Left kidney (tissue), 2 donors: Measurements from ENCODE around the gene DEPDC5. TPM values are rescaled to one million over a fixed set of nuclear protein-coding genes. Genes with fewer than 3 reads are reported as not detected.

Source experiments
- DNase-seq: peaks from one replicate; pipeline ENCODE4 v3.0.0-alpha.2; 2013
- polyA plus RNA-seq: library from polyadenylated mRNA; unstranded; fragments of 120-200 nt; gene quantifications from one replicate; pipeline ENCODE4 v1.2.1, GENCODE V29; 2013; ENCODE audit not compliant: insufficient read length

Gene DEPDC5
- polyA plus RNA-seq, 1 donor: 22.1 TPM

DNA sequence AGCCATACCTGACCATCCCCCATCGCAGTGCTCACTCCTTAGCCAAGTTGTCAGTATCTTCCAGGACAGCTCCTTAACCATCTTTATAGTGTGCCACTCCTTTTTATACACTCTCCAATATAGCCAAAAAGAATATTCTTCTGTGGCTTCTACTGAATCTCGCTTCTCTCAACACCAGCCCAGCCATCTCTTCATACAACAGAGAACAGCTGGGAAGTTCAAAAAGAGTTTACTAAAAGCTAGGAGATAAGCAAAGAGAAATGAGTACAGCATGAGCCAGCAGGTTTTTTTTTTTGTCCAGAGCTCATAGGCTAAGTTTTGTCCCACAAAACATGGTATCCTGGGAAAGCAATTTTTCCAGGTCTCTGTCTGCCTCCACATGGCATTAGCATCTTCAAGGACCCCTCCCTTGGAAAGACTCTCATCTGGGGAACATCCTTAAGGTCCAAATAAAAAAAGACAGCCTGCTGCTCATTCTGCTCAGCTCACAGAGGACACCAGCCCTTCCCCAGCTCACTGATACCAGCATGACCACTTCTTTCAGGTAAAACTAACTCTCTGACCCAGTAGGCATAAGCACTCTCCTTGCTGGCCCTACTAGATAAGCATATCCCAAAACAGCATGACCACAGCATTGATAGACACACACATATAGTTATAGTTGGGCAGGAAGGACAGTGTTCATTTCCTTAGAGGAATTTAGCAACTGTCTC is 141.7 kb downstream of the DEPDC5 start:
- no peak for DNase-seq

- no peak for DNase-seq
These were observed 142.7 kb downstream of the DEPDC5 start for GRCh38 chr22:31896472-31896871.

- DNase-seq: peak; percentile 43
These were observed 144.3 kb downstream of the DEPDC5 start for GRCh38 chr22:31897842-31898805.

DNA sequence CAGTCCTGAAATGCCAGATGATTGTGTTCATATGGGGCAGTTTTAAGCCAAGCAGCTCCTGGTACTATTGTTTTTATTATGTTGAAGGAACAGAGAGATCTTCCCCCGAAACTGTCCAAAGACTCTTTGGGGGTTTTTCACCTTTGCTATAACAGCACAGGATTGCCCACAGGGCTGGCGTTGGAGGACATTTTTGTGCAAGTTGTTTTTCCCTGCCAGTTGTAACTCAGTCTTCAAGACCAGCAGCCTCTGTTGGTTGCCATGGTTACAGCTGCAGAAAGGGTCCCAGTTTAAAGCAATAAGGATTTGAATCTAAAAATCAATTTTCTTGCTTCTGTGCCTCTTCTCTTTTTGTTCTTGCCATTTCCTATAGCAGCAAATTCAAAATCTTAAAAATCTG is 145.1 kb downstream of the DEPDC5 start:
- DNase-seq: no peak

GRCh38 chr22:31899669-31900068 is 145.8 kb downstream of the DEPDC5 start:
- no peak for DNase-seq

DNA sequence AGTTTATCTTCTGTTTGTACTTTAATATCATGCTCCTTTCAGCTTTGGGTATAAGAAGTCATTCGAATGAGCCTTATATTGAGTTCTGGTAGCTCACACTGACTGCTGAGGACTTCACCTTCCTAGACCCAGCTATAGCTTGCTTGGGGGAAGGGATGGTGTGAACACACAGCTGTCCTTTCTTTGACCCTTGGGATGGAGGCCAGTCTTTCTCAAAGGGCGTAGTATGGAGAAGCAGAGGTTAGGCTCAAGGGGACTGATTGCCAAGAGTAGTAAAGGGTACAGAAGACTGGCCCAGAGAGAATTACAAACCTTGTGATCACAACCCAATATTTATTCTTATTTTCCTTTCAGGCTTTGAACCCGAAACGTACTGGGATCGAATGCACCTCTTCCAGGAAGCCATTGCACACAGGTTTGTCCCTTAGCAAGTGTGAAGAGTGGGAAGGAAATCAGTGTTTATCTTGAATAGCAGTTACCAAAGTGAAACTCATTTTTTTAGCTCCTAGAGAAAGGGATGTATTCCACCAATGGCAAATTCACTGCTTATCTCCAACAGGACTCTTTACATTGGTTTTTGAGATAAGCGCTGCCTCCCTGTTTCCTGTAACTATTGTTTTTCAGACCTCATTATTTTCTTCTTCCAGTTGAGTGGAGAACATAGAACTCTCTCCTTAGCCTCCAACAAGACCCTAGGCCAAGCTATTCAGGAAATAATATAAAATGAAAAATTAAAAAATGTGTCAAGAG is 147.7 kb downstream of the DEPDC5 start:
- no peak for DNase-seq

GRCh38 chr22:31904651-31905050 is 150.8 kb downstream of the DEPDC5 start:
- DNase-seq: no peak

GRCh38 chr22:31905356-31905755 is 151.5 kb downstream of the DEPDC5 start:
- DNase-seq: no peak

- DNase-seq: no peak
These were observed 152.3 kb downstream of the DEPDC5 start for GRCh38 chr22:31906086-31906485.

DNA sequence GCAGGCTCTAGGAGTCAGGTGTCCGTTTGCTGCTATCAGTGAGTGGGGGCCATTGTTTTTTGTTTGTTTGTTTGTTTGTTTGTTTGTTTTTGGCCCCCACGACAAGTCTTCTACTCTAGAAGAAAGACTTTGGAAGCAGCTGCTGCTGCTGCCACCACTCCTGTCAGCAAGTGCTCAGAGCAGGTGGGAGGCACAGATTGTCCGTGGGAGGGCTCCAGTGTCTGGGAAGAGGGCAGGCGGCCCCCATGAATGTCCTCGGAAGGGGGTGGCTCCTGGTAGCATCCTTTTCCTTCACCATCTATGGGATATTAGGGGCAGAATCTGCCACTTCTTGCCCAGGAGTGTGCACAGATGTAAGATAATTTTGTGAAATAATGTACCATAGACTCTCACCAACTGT is 152.8 kb downstream of the DEPDC5 start:
- DNase-seq: no peak

DNA sequence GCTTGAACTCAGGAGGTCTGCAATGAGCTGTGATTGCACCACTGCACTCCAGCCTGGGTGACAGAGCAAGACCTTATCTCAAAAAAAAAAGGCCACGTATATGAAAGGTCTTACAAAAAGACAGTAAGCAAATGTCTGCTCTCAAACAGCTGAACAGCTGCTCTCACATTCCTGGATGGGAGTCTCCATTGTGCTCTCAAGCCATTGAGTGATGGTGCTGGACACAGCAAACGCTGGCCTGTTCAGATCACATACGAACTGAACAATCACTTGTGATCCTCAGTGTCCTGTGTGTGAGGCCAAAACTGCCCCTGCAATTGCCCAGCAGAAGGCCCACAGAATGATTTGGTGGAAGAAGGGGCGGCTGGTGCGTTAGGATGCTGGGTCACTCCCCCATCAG is 156.2 kb downstream of the DEPDC5 start:
- DNase-seq: no peak

GRCh38 chr22:31911565-31912406 is 158.0 kb downstream of the DEPDC5 start:
- no peak for DNase-seq

DNA sequence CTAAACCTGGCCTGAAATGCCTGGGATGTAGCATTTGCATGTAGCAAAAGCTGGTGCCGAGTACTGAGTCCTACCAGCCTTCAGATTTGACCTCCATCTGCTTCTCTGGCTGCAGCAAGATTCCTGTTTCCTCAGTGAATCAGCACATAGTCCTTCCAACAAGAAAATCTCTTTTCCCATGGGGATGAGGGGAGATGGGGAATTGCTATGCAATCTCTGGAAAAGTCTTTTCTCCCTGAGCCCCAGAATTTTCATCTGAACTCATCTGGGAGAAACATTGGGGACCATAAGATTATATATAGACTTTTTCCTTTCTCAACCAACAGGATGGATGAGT is 158.6 kb downstream of the DEPDC5 start:
- DNase-seq: no peak

- no peak for DNase-seq
These were observed 161.8 kb downstream of the DEPDC5 start for GRCh38 chr22:31915586-31915985.

DNA sequence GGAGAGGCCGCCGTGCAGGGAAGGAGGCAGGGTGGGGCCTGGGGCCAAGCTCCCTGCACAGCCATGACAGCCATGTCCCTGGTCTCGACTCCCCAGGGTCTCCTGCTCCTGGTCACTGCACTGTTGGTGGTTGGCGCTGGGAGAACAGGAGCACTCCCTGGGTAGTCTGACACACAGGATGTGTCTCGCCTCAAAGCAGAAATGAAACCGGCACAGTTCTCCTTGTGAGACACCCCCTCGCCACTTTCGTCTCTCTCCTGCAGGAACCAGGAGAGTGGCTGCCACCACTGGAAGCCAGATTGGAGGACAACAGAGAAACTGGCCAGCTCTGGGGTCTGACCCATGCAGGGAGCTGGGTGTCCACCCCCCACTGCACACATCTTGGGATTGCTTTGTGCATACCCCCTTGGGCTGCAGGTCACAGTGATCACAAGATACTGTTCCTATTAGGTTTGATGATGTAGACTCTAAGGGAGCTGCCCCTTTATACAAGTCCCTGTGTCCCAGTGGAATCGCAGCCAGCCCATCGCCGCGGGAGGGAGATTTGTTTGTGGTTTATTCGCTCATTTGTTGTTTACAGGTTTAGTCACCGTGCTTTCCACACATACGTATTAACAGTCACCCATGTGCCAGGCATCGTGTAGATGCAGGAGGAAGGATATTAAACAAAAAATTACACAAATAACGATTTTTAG is 163.6 kb downstream of the DEPDC5 start:
- DNase-seq: no peak

DNA sequence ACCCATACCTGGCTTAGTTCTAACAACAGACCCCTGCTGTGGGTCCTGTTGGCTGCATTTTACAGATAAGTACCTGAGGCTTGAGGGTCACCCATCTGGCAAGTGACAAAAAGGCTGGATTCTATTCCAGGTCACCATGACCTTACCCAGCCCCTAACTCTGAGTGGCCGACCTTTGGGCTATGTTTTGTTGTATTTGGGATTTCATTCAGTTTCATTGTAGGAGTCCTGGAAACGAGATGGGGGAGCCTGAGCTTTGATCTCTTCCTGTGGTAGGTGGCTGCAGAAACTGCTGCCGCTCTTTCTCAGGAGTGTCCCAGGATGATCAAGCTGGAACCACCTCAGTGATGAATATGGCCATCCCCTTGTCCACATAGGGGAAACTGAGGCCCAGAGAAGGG is 165.9 kb downstream of the DEPDC5 start:
- no peak for DNase-seq

DNA sequence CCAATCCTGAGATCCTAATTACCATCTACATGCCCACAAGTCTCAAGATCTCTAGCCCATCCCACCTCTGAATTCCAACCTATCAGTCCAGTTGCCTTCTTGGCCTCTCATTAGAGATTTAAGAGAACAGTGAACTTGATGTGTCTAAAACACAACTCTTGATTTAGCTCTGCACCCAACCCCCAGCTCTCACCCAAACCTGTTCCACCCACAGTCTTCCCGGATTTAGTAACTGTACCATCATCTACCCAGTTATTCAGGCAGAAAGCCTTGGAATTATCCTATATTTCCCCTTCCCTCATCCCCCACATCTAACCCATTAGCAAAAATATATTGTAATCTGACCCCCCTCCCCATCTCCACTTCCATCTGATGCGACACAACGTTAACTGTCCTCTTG is 166.5 kb downstream of the DEPDC5 start:
- DNase-seq: no peak

DNA sequence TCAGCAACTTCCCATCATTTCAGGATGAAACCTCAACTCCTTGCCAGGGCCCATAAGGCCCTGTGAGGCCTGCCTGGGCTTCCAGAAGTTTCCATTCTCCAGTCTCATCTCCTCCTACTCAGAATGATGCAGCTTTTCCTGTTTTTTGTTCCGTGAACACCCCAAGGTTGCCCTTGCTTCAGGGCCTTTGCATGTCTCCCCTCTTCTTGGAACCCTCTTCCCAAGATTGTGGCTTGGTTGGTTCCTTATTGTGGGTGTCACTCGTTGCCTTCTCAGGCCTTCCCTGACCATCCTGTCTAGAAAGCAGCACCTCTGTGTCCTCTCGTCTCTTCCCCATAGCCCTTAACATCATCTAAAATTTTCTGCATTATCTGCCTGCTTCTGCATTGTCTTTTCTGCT is 167.3 kb downstream of the DEPDC5 start:
- DNase-seq: no peak

DNA sequence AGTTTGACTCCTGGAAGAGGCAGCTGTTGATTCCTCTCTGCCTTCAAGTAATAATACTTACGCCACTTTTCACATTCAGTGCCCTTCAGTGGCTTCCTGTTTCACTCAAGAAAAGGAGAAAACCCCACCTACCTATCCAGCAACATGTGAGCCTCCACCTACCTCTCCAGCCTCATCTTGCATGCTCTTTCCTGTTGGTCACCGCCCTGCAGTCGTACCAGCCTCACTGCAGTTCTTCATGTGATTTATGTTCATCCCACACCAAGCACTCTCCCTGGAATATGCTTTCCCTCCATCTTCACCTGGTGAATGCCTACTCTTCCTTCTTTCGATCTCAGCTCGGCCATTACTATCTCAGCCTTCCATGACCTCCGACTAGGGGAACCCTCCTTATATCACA is 168.7 kb downstream of the DEPDC5 start:
- no peak for DNase-seq

- no peak for DNase-seq
These were observed 169.3 kb downstream of the DEPDC5 start for GRCh38 chr22:31923136-31923535.

DNA sequence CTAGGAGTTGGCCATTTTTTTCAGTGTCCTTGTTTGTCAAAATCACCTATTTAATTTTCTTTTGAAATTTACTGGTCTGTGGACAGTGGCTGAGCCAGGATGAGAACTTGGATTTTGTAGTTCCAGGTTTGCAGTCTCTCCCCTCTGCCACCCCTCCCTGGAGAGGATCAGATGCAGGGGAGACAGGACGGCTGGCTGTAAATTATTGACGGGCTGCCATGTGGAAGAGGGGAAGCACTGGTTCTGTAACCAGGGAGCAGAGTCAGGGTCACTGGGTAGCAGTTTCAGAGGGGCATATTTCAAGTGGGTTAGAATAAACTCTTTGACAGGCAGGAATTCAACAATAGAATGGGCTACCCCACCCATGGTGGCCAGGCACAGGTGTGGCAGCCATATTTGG is 169.9 kb downstream of the DEPDC5 start:
- DNase-seq: no peak
